DMS114 treated with DMSO at 0.1 percent for 48 hours (cell line): ENCODE results near the gene TIPRL.
A peak's percentile ranks its signal among the peaks of the same experiment; 100 is the strongest.
"Not testable (repeated sequence)": the region's sequence is repeated elsewhere in the genome, so short reads cannot be mapped to it uniquely, and the experiment has no call there.

ENCODE experiments used
- DNase-seq: peaks from one replicate; lab custom pipeline; 2025; ENCODE audit not compliant: unreplicated experiment; lab: John Stamatoyannopoulos, UW

TIPRL gene

GRCh38 chr1:168207673-168208072 is 28.9 kb downstream of the TIPRL start:
- not testable (repeated sequence) for DNase-seq

GRCh38 chr1:168210312-168210711 is 31.6 kb downstream of the TIPRL start:
- no peak for DNase-seq

- no peak for DNase-seq
These were observed 34.6 kb downstream of the TIPRL start for GRCh38 chr1:168213349-168213748.

GRCh38 chr1:168216171-168216570 is 37.4 kb downstream of the TIPRL start:
- DNase-seq: no peak

- DNase-seq: no peak
These were observed 38.9 kb downstream of the TIPRL start for GRCh38 chr1:168217664-168218063.

- DNase-seq: no peak
These were observed 39.9 kb downstream of the TIPRL start for GRCh38 chr1:168218658-168219057.

GRCh38 chr1:168220470-168220871 is 41.7 kb downstream of the TIPRL start:
- no peak for DNase-seq

- no peak for DNase-seq
These were observed 42.5 kb downstream of the TIPRL start for GRCh38 chr1:168221275-168221674.

GRCh38 chr1:168223261-168223660 is 44.5 kb downstream of the TIPRL start:
- no peak for DNase-seq

GRCh38 chr1:168223681-168224540 is 45.1 kb downstream of the TIPRL start:
- no peak for DNase-seq

GRCh38 chr1:168224991-168225390 is 46.2 kb downstream of the TIPRL start:
- no peak for DNase-seq

- DNase-seq: peak; percentile 50
These were observed 46.9 kb downstream of the TIPRL start, which contains the start of gene SFT2D2 for GRCh38 chr1:168225476-168226190. Gene SFT2D2 (plus strand): TSS chr1:168226004. CDS start chr1:168226080, 76 bp downstream.

- DNase-seq: no peak
These were observed 48.9 kb downstream of the TIPRL start for GRCh38 chr1:168227620-168228019.

- DNase-seq: no peak
These were observed 51.1 kb downstream of the TIPRL start for GRCh38 chr1:168229893-168230292.

- no peak for DNase-seq
These were observed 51.9 kb downstream of the TIPRL start for GRCh38 chr1:168230709-168231108.

- no peak for DNase-seq
These were observed 56.2 kb downstream of the TIPRL start for GRCh38 chr1:168234846-168235547.

- no peak for DNase-seq
These were observed 56.8 kb downstream of the TIPRL start for GRCh38 chr1:168235548-168235885.

GRCh38 chr1:168235937-168236336 is 57.2 kb downstream of the TIPRL start:
- no peak for DNase-seq

- DNase-seq: no peak
These were observed 58.3 kb downstream of the TIPRL start for GRCh38 chr1:168236836-168237611.

GRCh38 chr1:168243198-168243597 is 64.4 kb downstream of the TIPRL start:
- DNase-seq: no peak

- no peak for DNase-seq
These were observed 65.0 kb downstream of the TIPRL start for GRCh38 chr1:168243636-168244212.
